ENCODE results near the gene NANOS3. TPM values are rescaled to one million over a fixed set of nuclear protein-coding genes. Genes with fewer than 3 reads are reported as not detected.

The NANOS3 gene
- total and polyA plus RNA-seq, 9 of the 15 experiments (the other 6 are each of a cell fraction or from before 2014, with no cell fraction given) = not detected

DNA sequence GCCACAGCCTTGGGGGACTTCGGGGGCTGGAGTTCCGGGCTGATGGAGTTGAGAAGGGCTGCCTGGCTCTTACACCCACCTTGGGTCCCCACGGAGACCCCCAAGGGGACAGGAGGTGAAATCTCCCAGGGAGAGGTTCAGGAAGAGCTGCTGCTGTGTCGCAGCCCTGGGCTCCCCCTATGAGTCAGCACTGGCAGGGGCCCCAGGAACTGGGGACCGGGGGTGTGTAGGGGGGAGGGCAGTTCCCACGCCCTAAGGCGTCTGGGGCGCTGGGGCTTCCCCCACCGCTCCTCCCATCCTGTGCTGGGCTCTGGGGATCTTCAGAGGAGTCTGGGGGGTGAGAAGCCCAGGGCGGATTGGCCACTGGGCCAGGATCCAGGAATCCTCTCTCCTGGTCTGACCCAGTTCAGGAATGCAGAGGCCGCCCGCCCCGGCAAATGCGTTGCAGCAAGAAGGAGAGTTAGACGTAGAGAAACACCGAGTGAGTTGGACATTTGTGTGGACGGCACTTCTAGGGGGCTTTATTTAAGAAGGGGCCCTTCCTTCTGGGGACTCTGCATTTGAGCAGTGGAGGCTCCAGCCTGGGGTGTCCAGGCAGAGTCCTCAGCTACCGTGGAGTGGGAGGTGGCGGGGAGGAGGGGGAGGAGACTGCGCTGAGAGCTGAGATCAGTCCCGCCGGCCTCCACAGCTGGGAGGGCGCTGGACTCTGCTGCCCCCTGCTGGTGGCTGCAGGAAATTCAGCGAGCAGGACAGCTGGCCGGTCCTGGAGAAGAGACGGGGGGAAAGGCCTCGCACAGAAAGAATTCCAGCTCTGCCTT is 15.0 kb upstream of the NANOS3 start (continued):
- TF ChIP-seq ETV6 (IDR thresholded peaks at IDR 0.05; ENCODE audit: borderline replicate concordance in 1 of 2, low read depth in 2 of 2, low read length in 1 of 2) (no peak), ETV6 (CRISPR knock-in tag; IDR thresholded peaks at IDR 0.05; ENCODE audit: borderline replicate concordance) (no peak), E2F8 (IDR thresholded peaks at IDR 0.05; ENCODE audit: low read depth, partially characterized antibody) (no peak), NFE2 (IDR thresholded peaks at IDR 0.05; ENCODE audit: low read depth) (peak; percentile 79), HMG20A (CRISPR knock-in tag; conservative IDR thresholded peaks at IDR 0.05) (no peak), BRD4 (IDR thresholded peaks at IDR 0.05) (peak; percentile 53; the same call in 1 of the 2 replicates), ZNF277 (CRISPR knock-in tag; IDR thresholded peaks at IDR 0.05; ENCODE audit: borderline replicate concordance) (no peak), ZNF592 (IDR thresholded peaks at IDR 0.05) (0 out of 2 replicates have a peak, but pooled peaks have one; percentile 56), NCOA1 (IDR thresholded peaks at IDR 0.05; ENCODE audit: low read depth) (no peak), TAF1 (IDR thresholded peaks at IDR 0.05; ENCODE audit: control insufficient read depth, extremely low read depth, insufficient read depth, low read length, severe bottlenecking) (peak; percentile 63), HNRNPK (IDR thresholded peaks at IDR 0.05; ENCODE audit: low read depth, low read length, poor library complexity, severe bottlenecking) (no peak)
- TF ChIP-seq, protein P1, sequence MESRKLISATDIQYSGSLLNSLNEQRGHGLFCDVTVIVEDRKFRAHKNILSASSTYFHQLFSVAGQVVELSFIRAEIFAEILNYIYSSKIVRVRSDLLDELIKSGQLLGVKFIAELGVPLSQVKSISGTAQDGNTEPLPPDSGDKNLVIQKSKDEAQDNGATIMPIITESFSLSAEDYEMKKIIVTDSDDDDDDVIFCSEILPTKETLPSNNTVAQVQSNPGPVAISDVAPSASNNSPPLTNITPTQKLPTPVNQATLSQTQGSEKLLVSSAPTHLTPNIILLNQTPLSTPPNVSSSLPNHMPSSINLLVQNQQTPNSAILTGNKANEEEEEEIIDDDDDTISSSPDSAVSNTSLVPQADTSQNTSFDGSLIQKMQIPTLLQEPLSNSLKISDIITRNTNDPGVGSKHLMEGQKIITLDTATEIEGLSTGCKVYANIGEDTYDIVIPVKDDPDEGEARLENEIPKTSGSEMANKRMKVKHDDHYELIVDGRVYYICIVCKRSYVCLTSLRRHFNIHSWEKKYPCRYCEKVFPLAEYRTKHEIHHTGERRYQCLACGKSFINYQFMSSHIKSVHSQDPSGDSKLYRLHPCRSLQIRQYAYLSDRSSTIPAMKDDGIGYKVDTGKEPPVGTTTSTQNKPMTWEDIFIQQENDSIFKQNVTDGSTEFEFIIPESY (CRISPR knock-in tag; IDR thresholded peaks at IDR 0.05) = no peak; the same call in 1 of the 2 replicates
- TF ChIP-seq, protein P2, sequence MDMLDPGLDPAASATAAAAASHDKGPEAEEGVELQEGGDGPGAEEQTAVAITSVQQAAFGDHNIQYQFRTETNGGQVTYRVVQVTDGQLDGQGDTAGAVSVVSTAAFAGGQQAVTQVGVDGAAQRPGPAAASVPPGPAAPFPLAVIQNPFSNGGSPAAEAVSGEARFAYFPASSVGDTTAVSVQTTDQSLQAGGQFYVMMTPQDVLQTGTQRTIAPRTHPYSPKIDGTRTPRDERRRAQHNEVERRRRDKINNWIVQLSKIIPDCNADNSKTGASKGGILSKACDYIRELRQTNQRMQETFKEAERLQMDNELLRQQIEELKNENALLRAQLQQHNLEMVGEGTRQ (CRISPR knock-in tag; IDR thresholded peaks at IDR 0.05) = no peak
